NT2/D1 (cell line): ENCODE results near the gene DUSP2.

Source experiments
- DNase-seq: peaks from one replicate; pipeline ENCODE4 v3.0.0-alpha.2; 2011; ENCODE audit warnings: low read depth, low spot score
- H3K27me3 ChIP-seq: 2 replicates; pipeline ENCODE4 v1.6.0; 2011; ENCODE audit warnings: mild to moderate bottlenecking; ENCODE audit not compliant: insufficient read length, insufficient read depth
- H3K36me3 ChIP-seq: 2 replicates; pipeline ENCODE4 v1.6.1; 2011; ENCODE audit warnings: mild to moderate bottlenecking, low read length, mixed read lengths; ENCODE audit not compliant: insufficient read depth, insufficient read length
- H3K4me1 ChIP-seq: 2 replicates; pipeline ENCODE4 v1.5.1; 2011; ENCODE audit not compliant: insufficient read depth, insufficient read length
- H3K4me3 ChIP-seq: 2 replicates; pipeline ENCODE4 v1.5.1; 2011; ENCODE audit warnings: low read depth; ENCODE audit not compliant: insufficient read length
- H3K9ac ChIP-seq: 2 replicates; pipeline ENCODE4 v1.6.0; 2011; ENCODE audit warnings: low read depth; ENCODE audit not compliant: insufficient read length
- H3K9me3 ChIP-seq: 2 replicates; pipeline ENCODE4 v1.5.1; 2011; ENCODE audit warnings: mild to moderate bottlenecking, low read length; ENCODE audit not compliant: insufficient read depth
- SUZ12 ChIP-seq: IDR thresholded peaks from 2 replicates; pipeline ENCODE4 v1.6.1; 2011; ENCODE audit not compliant: insufficient read length, insufficient read depth; ENCODE audit errors: extremely low read depth
- YY1 ChIP-seq: IDR thresholded peaks from 2 replicates; pipeline ENCODE4 v1.6.1; 2011; ENCODE audit not compliant: insufficient read length, insufficient read depth
- ZNF274 ChIP-seq: IDR thresholded peaks from 2 replicates; pipeline ENCODE4 v1.6.1; 2011; ENCODE audit warnings: mild to moderate bottlenecking, low read depth, low read length

The DUSP2 gene

GRCh38 chr2:96145036-96145847, at the start of gene DUSP2:
DUSP2 (minus strand) TSS chr2:96145440; CDS start chr2:96145354, 86 bp downstream.
- peak within 1 kb of the TSS; percentile 58 for H3K4me3 ChIP-seq
- H3K36me3 ChIP-seq = peaks cover 14% of the 10 kb centered on the region
- peaks cover 10% of the 10 kb centered on the region for H3K27me3 ChIP-seq
- no peak for DNase-seq
- TF ChIP-seq YY1 (no peak), SUZ12 (no peak), ZNF274 (no peak)
- peak within 1 kb of the TSS; percentile 78 for H3K9ac ChIP-seq
- no peaks in the 10 kb centered on the region for H3K9me3 ChIP-seq
- H3K4me1 ChIP-seq = peaks cover 36% of the 10 kb centered on the region

- no peaks in the 10 kb centered on the region for H3K4me1 ChIP-seq
- H3K9ac ChIP-seq = no peak overlapping the region
- H3K27me3 ChIP-seq = no peaks in the 10 kb centered on the region
- no peaks in the 10 kb centered on the region for H3K9me3 ChIP-seq
- TF ChIP-seq YY1 (no peak), ZNF274 (no peak), SUZ12 (no peak)
- peaks cover 80% of the 10 kb centered on the region for H3K36me3 ChIP-seq
- no peak for DNase-seq
- no peak overlapping the region for H3K4me3 ChIP-seq
Observed at GRCh38 chr2:96191937-96192670, 46.9 kb upstream of the DUSP2 start.

GRCh38 chr2:96188821-96189526, 43.7 kb upstream of the DUSP2 start:
- H3K4me3 ChIP-seq = no peak overlapping the region
- no peaks in the 10 kb centered on the region for H3K9me3 ChIP-seq
- no peaks in the 10 kb centered on the region for H3K27me3 ChIP-seq
- H3K9ac ChIP-seq = no peak overlapping the region
- TF ChIP-seq ZNF274 (no peak), YY1 (no peak), SUZ12 (no peak)
- no peak for DNase-seq
- no peaks in the 10 kb centered on the region for H3K4me1 ChIP-seq
- peaks cover 94% of the 10 kb centered on the region for H3K36me3 ChIP-seq

- no peaks in the 10 kb centered on the region for H3K9me3 ChIP-seq
- H3K4me1 ChIP-seq = no peaks in the 10 kb centered on the region
- TF ChIP-seq ZNF274 = no peak
- TF ChIP-seq YY1 = no peak
- TF ChIP-seq SUZ12 = no peak
- no peak overlapping the region for H3K9ac ChIP-seq
- H3K36me3 ChIP-seq = peaks cover 71% of the 10 kb centered on the region
- no peak for DNase-seq
- H3K27me3 ChIP-seq = no peaks in the 10 kb centered on the region
- H3K4me3 ChIP-seq = no peak overlapping the region
Observed at GRCh38 chr2:96186562-96186961, 41.3 kb upstream of the DUSP2 start.

- TF ChIP-seq ZNF274 = no peak
- no peak for TF ChIP-seq SUZ12
- TF ChIP-seq YY1 = no peak
- no peak overlapping the region for H3K9ac ChIP-seq
Observed at GRCh38 chr2:96185516-96185915, 40.3 kb upstream of the DUSP2 start.

GRCh38 chr2:96184989-96185388, 39.7 kb upstream of the DUSP2 start:
- no peak for DNase-seq
- Histone ChIP-seq H3K9ac (no peak overlapping the region), H3K4me3 (no peak overlapping the region), H3K9me3 (no peaks in the 10 kb centered on the region), H3K4me1 (no peaks in the 10 kb centered on the region), H3K27me3 (no peaks in the 10 kb centered on the region), H3K36me3 (peaks cover 57% of the 10 kb centered on the region)
- TF ChIP-seq SUZ12 = no peak
- TF ChIP-seq YY1 = no peak
- no peak for TF ChIP-seq ZNF274

More at GRCh38 chr2:96185516-96185915, 40.3 kb upstream of the DUSP2 start:
- no peaks in the 10 kb centered on the region for H3K9me3 ChIP-seq
- peaks cover 61% of the 10 kb centered on the region for H3K36me3 ChIP-seq
- no peaks in the 10 kb centered on the region for H3K4me1 ChIP-seq
- no peak overlapping the region for H3K4me3 ChIP-seq
- DNase-seq = no peak
- H3K27me3 ChIP-seq = no peaks in the 10 kb centered on the region

- Histone ChIP-seq H3K27me3 (no peaks in the 10 kb centered on the region), H3K36me3 (peaks cover 49% of the 10 kb centered on the region), H3K4me3 (no peak overlapping the region), H3K9ac (no peak overlapping the region), H3K4me1 (no peaks in the 10 kb centered on the region), H3K9me3 (no peaks in the 10 kb centered on the region)
- TF ChIP-seq SUZ12 (no peak), YY1 (no peak), ZNF274 (no peak)
- no peak for DNase-seq
Observed at GRCh38 chr2:96184188-96184587, 38.9 kb upstream of the DUSP2 start.
